ENCODE results near the gene GAS6.
A peak's percentile ranks its signal among the peaks of the same experiment; 100 is the strongest.
"Not testable (repeated sequence)": the region's sequence is repeated elsewhere in the genome, so short reads cannot be mapped to it uniquely, and the experiment has no call there.

Gene GAS6

GRCh38 chr13:113836768-113837559, 26.9 kb downstream of the GAS6 start:
- H3K27me3 ChIP-seq (ENCODE audit: control insufficient read depth, insufficient read depth, low read length) = no peaks in the 10 kb centered on the region
- H3K9me3 ChIP-seq (ENCODE audit: control insufficient read depth, insufficient read depth, low read length) = no peaks in the 10 kb centered on the region
- H3K9ac ChIP-seq (ENCODE audit: low read depth, low read length) = peak overlapping the region; percentile 12
- no peak overlapping the region for H3K4me3 ChIP-seq (ENCODE audit: low read depth, low read length)
- H3K36me3 ChIP-seq (ENCODE audit: control insufficient read depth, insufficient read depth, low read length) = peaks cover 14% of the 10 kb centered on the region
- no peaks in the 10 kb centered on the region for H3K4me1 ChIP-seq (ENCODE audit: control insufficient read depth, insufficient read depth, low read length)

- no peaks in the 10 kb centered on the region for H3K4me1 ChIP-seq (ENCODE audit: control insufficient read depth, insufficient read depth, low read length)
- H3K9ac ChIP-seq (ENCODE audit: low read depth, low read length) = no peak overlapping the region
- H3K4me3 ChIP-seq (ENCODE audit: low read depth, low read length) = no peak overlapping the region
- H3K36me3 ChIP-seq (ENCODE audit: control insufficient read depth, insufficient read depth, low read length) = peaks cover 14% of the 10 kb centered on the region
- no peaks in the 10 kb centered on the region for H3K27me3 ChIP-seq (ENCODE audit: control insufficient read depth, insufficient read depth, low read length)
- no peaks in the 10 kb centered on the region for H3K9me3 ChIP-seq (ENCODE audit: control insufficient read depth, insufficient read depth, low read length)
Measured at GRCh38 chr13:113835461-113836270, 28.2 kb downstream of the GAS6 start.

GRCh38 chr13:113834496-113835200, 29.2 kb downstream of the GAS6 start:
- H3K27me3 ChIP-seq (ENCODE audit: control insufficient read depth, insufficient read depth, low read length) = no peaks in the 10 kb centered on the region
- H3K4me3 ChIP-seq (ENCODE audit: low read depth, low read length) = no peak overlapping the region
- no peaks in the 10 kb centered on the region for H3K9me3 ChIP-seq (ENCODE audit: control insufficient read depth, insufficient read depth, low read length)
- H3K4me1 ChIP-seq (ENCODE audit: control insufficient read depth, insufficient read depth, low read length) = no peaks in the 10 kb centered on the region
- H3K9ac ChIP-seq (ENCODE audit: low read depth, low read length) = no peak overlapping the region
- H3K36me3 ChIP-seq (ENCODE audit: control insufficient read depth, insufficient read depth, low read length) = peaks cover 14% of the 10 kb centered on the region

GRCh38 chr13:113834006-113834405, 29.9 kb downstream of the GAS6 start:
- not testable (repeated sequence) for H3K9me3 ChIP-seq (ENCODE audit: control insufficient read depth, insufficient read depth, low read length); H3K27me3 ChIP-seq (ENCODE audit: control insufficient read depth, insufficient read depth, low read length); H3K4me1 ChIP-seq (ENCODE audit: control insufficient read depth, insufficient read depth, low read length); H3K9ac ChIP-seq (ENCODE audit: low read depth, low read length); H3K4me3 ChIP-seq (ENCODE audit: low read depth, low read length)
- peaks cover 14% of the 10 kb centered on the region for H3K36me3 ChIP-seq (ENCODE audit: control insufficient read depth, insufficient read depth, low read length)

GRCh38 chr13:113833111-113833830, 30.6 kb downstream of the GAS6 start:
- no peaks in the 10 kb centered on the region for H3K27me3 ChIP-seq (ENCODE audit: control insufficient read depth, insufficient read depth, low read length)

GRCh38 chr13:113832631-113833030, 31.2 kb downstream of the GAS6 start:
- no peak overlapping the region for H3K4me3 ChIP-seq (ENCODE audit: low read depth, low read length)
- no peaks in the 10 kb centered on the region for H3K9me3 ChIP-seq (ENCODE audit: control insufficient read depth, insufficient read depth, low read length)
- peaks cover 14% of the 10 kb centered on the region for H3K36me3 ChIP-seq (ENCODE audit: control insufficient read depth, insufficient read depth, low read length)
- H3K4me1 ChIP-seq (ENCODE audit: control insufficient read depth, insufficient read depth, low read length) = no peaks in the 10 kb centered on the region
- H3K27me3 ChIP-seq (ENCODE audit: control insufficient read depth, insufficient read depth, low read length) = no peaks in the 10 kb centered on the region
- no peak overlapping the region for H3K9ac ChIP-seq (ENCODE audit: low read depth, low read length)

More at GRCh38 chr13:113833111-113833830, 30.6 kb downstream of the GAS6 start:
- no peak overlapping the region for H3K4me3 ChIP-seq (ENCODE audit: low read depth, low read length)
- H3K9me3 ChIP-seq (ENCODE audit: control insufficient read depth, insufficient read depth, low read length) = no peaks in the 10 kb centered on the region
- H3K4me1 ChIP-seq (ENCODE audit: control insufficient read depth, insufficient read depth, low read length) = no peaks in the 10 kb centered on the region
- H3K36me3 ChIP-seq (ENCODE audit: control insufficient read depth, insufficient read depth, low read length) = peaks cover 14% of the 10 kb centered on the region
- no peak overlapping the region for H3K9ac ChIP-seq (ENCODE audit: low read depth, low read length)

GRCh38 chr13:113832205-113832604, 31.7 kb downstream of the GAS6 start:
- Histone ChIP-seq H3K9ac (ENCODE audit: low read depth, low read length) (no peak overlapping the region), H3K4me3 (ENCODE audit: low read depth, low read length) (no peak overlapping the region), H3K36me3 (ENCODE audit: control insufficient read depth, insufficient read depth, low read length) (peaks cover 18% of the 10 kb centered on the region), H3K4me1 (ENCODE audit: control insufficient read depth, insufficient read depth, low read length) (no peaks in the 10 kb centered on the region), H3K9me3 (ENCODE audit: control insufficient read depth, insufficient read depth, low read length) (no peaks in the 10 kb centered on the region), H3K27me3 (ENCODE audit: control insufficient read depth, insufficient read depth, low read length) (no peaks in the 10 kb centered on the region)

GRCh38 chr13:113831061-113831460, 32.8 kb downstream of the GAS6 start:
- Histone ChIP-seq H3K4me1 (ENCODE audit: control insufficient read depth, insufficient read depth, low read length) (no peaks in the 10 kb centered on the region), H3K4me3 (ENCODE audit: low read depth, low read length) (no peak overlapping the region), H3K36me3 (ENCODE audit: control insufficient read depth, insufficient read depth, low read length) (peaks cover 18% of the 10 kb centered on the region), H3K9ac (ENCODE audit: low read depth, low read length) (no peak overlapping the region), H3K9me3 (ENCODE audit: control insufficient read depth, insufficient read depth, low read length) (no peaks in the 10 kb centered on the region), H3K27me3 (ENCODE audit: control insufficient read depth, insufficient read depth, low read length) (no peaks in the 10 kb centered on the region)

GRCh38 chr13:113830426-113830950, 33.4 kb downstream of the GAS6 start:
- not testable (repeated sequence) for H3K4me1 ChIP-seq (ENCODE audit: control insufficient read depth, insufficient read depth, low read length); H3K9me3 ChIP-seq (ENCODE audit: control insufficient read depth, insufficient read depth, low read length); H3K27me3 ChIP-seq (ENCODE audit: control insufficient read depth, insufficient read depth, low read length); H3K4me3 ChIP-seq (ENCODE audit: low read depth, low read length); H3K9ac ChIP-seq (ENCODE audit: low read depth, low read length)
- peaks cover 18% of the 10 kb centered on the region for H3K36me3 ChIP-seq (ENCODE audit: control insufficient read depth, insufficient read depth, low read length)

- Histone ChIP-seq H3K4me1 (ENCODE audit: control insufficient read depth, insufficient read depth, low read length) (no peaks in the 10 kb centered on the region), H3K27me3 (ENCODE audit: control insufficient read depth, insufficient read depth, low read length) (no peaks in the 10 kb centered on the region), H3K4me3 (ENCODE audit: low read depth, low read length) (no peak overlapping the region), H3K36me3 (ENCODE audit: control insufficient read depth, insufficient read depth, low read length) (peaks cover 14% of the 10 kb centered on the region), H3K9me3 (ENCODE audit: control insufficient read depth, insufficient read depth, low read length) (no peaks in the 10 kb centered on the region), H3K9ac (ENCODE audit: low read depth, low read length) (no peak overlapping the region)
Measured at GRCh38 chr13:113828282-113828825, 35.5 kb downstream of the GAS6 start.

- Histone ChIP-seq H3K4me1 (ENCODE audit: control insufficient read depth, insufficient read depth, low read length) (no peaks in the 10 kb centered on the region), H3K4me3 (ENCODE audit: low read depth, low read length) (no peak overlapping the region), H3K9ac (ENCODE audit: low read depth, low read length) (no peak overlapping the region), H3K9me3 (ENCODE audit: control insufficient read depth, insufficient read depth, low read length) (no peaks in the 10 kb centered on the region), H3K36me3 (ENCODE audit: control insufficient read depth, insufficient read depth, low read length) (peaks cover 12% of the 10 kb centered on the region), H3K27me3 (ENCODE audit: control insufficient read depth, insufficient read depth, low read length) (no peaks in the 10 kb centered on the region)
Measured at GRCh38 chr13:113827021-113827420, 36.9 kb downstream of the GAS6 start.
